ENCODE data around the gene SIPA1L3.

GRCh38 chr19:38209671-38210457 lies 302.9 kb downstream of the SIPA1L3 start:
- TF ChIP-seq CTCF (IDR thresholded peaks at IDR 0.05 in 4 of 5, conservative IDR thresholded peaks at IDR 0.05 in 1 of 5) = no peak
- TF ChIP-seq POLR2A (IDR thresholded peaks at IDR 0.05) = peak in 1 of 2 donors; percentile 62
